A673 (cell line): ENCODE data around the gene GMPPA.

Experiments used
- CTCF ChIP-seq: fragments of 300-800, 200-600 bp; sonication (generic); conservative IDR thresholded peaks from 2 replicates; pipeline ENCODE4 v1.5.1; 2017; ENCODE audit warnings: low read depth, mild to moderate bottlenecking, antibody characterized with exemption, low read length, moderate library complexity, mixed read lengths
- EZH2 ChIP-seq: fragments of 200-600 bp; sonication (generic); IDR thresholded peaks from 2 replicates; pipeline ENCODE4 v1.6.1; 2017; ENCODE audit warnings: borderline replicate concordance, low read depth, mild to moderate bottlenecking, mixed read lengths, antibody characterized with exemption, low read length; ENCODE audit not compliant: poor library complexity, severe bottlenecking

GRCh38 chr2:219461047-219461514 is 37.6 kb upstream of the GMPPA start:
- no peak for TF ChIP-seq CTCF
- TF ChIP-seq EZH2, result no peak
